Parathyroid adenoma (tissue), 2 donors: ENCODE results near the gene CEP104.

Experiments
- H2AFZ ChIP-seq: fragments of 300-600 bp; sonication (generic); one replicate; pipeline ENCODE4 v1.7.0; 2017; ENCODE audit warnings: antibody characterized with exemption, mild to moderate bottlenecking
- H3K27ac ChIP-seq: fragments of 300-600 bp; sonication (generic); one replicate; pipeline ENCODE4 v1.7.0; 2017
- H3K27me3 ChIP-seq: fragments of 300-600 bp; sonication (generic); one replicate; pipeline ENCODE4 v1.7.0; 2017; ENCODE audit warnings: low read length; ENCODE audit not compliant: control insufficient read depth, insufficient read depth
- H3K36me3 ChIP-seq: fragments of 300-600 bp; sonication (generic); one replicate; pipeline ENCODE4 v1.7.0; 2017; ENCODE audit warnings: low read length; ENCODE audit not compliant: control insufficient read depth, insufficient read depth
- H3K4me1 ChIP-seq: fragments of 300-600 bp; sonication (generic); one replicate; pipeline ENCODE4 v1.7.0; 2017; ENCODE audit warnings: control low read depth
- H3K4me2 ChIP-seq: fragments of 300-600 bp; sonication (generic); one replicate; pipeline ENCODE4 v1.7.0; 2017; ENCODE audit warnings: low read length
- H3K4me3 ChIP-seq: fragments of 300-600 bp; sonication (generic); one replicate; pipeline ENCODE4 v1.7.0; 2017; ENCODE audit warnings: low read depth, low read length
- H3K79me2 ChIP-seq: fragments of 300-600 bp; sonication (generic); one replicate; pipeline ENCODE4 v1.7.0; 2017; ENCODE audit warnings: control low read depth
- H3K9ac ChIP-seq: fragments of 300-600 bp; sonication (generic); one replicate; pipeline ENCODE4 v1.7.0; 2017; ENCODE audit warnings: mild to moderate bottlenecking
- H3K9me3 ChIP-seq: fragments of 300-600 bp; sonication (generic); one replicate; pipeline ENCODE4 v1.7.0; 2017; ENCODE audit warnings: low read length; ENCODE audit not compliant: control insufficient read depth
- CTCF ChIP-seq: fragments of 300-600 bp; sonication (generic); IDR thresholded peaks from one replicate; pipeline ENCODE4 v1.7.0; 2017; ENCODE audit warnings: antibody characterized with exemption, mild to moderate bottlenecking
- donor health status: primary hyperparathyroidism.

The CEP104 gene

GRCh38 chr1:3837685-3838084 lies 19.3 kb downstream of the CEP104 start:
- H2AFZ ChIP-seq, result no peak overlapping the region
- no peaks in the 10 kb centered on the region for H3K36me3 ChIP-seq

GRCh38 chr1:3837200-3837599 lies 19.8 kb downstream of the CEP104 start:
- no peaks in the 10 kb centered on the region for H3K4me1 ChIP-seq
- TF ChIP-seq CTCF, result no peak

More at GRCh38 chr1:3837685-3838084, 19.3 kb downstream of the CEP104 start:
- Histone ChIP-seq H3K27ac (no peak overlapping the region), H3K79me2 (no peaks in the 10 kb centered on the region), H3K4me1 (no peaks in the 10 kb centered on the region), H3K9ac (no peak overlapping the region), H3K4me3 (no peak overlapping the region), H3K9me3 (no peaks in the 10 kb centered on the region), H3K27me3 (no peaks in the 10 kb centered on the region), H3K4me2 (no peak overlapping the region)
- TF ChIP-seq CTCF, result no peak

GRCh38 chr1:3836421-3836820 lies 20.6 kb downstream of the CEP104 start:
- H3K9ac ChIP-seq, result no peak overlapping the region
- H3K4me3 ChIP-seq, result no peak overlapping the region
- H3K36me3 ChIP-seq, result no peaks in the 10 kb centered on the region
- H3K4me1 ChIP-seq, result no peaks in the 10 kb centered on the region
- no peak overlapping the region for H3K27ac ChIP-seq
- no peaks in the 10 kb centered on the region for H3K27me3 ChIP-seq
- TF ChIP-seq CTCF, result no peak
- no peak overlapping the region for H2AFZ ChIP-seq
- no peak overlapping the region for H3K4me2 ChIP-seq
- H3K9me3 ChIP-seq, result no peaks in the 10 kb centered on the region
- no peaks in the 10 kb centered on the region for H3K79me2 ChIP-seq

More at GRCh38 chr1:3837200-3837599, 19.8 kb downstream of the CEP104 start:
- Histone ChIP-seq H3K36me3 (no peaks in the 10 kb centered on the region), H3K27me3 (no peaks in the 10 kb centered on the region), H2AFZ (no peak overlapping the region), H3K27ac (no peak overlapping the region), H3K4me3 (no peak overlapping the region), H3K4me2 (no peak overlapping the region), H3K9me3 (no peaks in the 10 kb centered on the region), H3K79me2 (no peaks in the 10 kb centered on the region), H3K9ac (no peak overlapping the region)

GRCh38 chr1:3834701-3835100 lies 22.3 kb downstream of the CEP104 start:
- Histone ChIP-seq H3K9me3 (no peaks in the 10 kb centered on the region), H3K79me2 (no peaks in the 10 kb centered on the region), H3K36me3 (no peaks in the 10 kb centered on the region), H2AFZ (no peak overlapping the region), H3K9ac (no peak overlapping the region), H3K4me2 (no peak overlapping the region), H3K4me3 (no peak overlapping the region), H3K4me1 (no peaks in the 10 kb centered on the region), H3K27ac (no peak overlapping the region), H3K27me3 (no peaks in the 10 kb centered on the region)
- TF ChIP-seq CTCF, result no peak

GRCh38 chr1:3831689-3832088 lies 25.3 kb downstream of the CEP104 start:
- Histone ChIP-seq H3K27me3 (no peaks in the 10 kb centered on the region), H2AFZ (no peak overlapping the region), H3K4me2 (no peak overlapping the region), H3K4me1 (no peaks in the 10 kb centered on the region), H3K9ac (no peak overlapping the region), H3K79me2 (no peaks in the 10 kb centered on the region), H3K4me3 (no peak overlapping the region), H3K36me3 (no peaks in the 10 kb centered on the region), H3K27ac (no peak overlapping the region), H3K9me3 (no peaks in the 10 kb centered on the region)
- TF ChIP-seq CTCF, result no peak
